Loucy (cell line): ENCODE results near the gene HSBP1L1.

Experiments
- H2AFZ ChIP-seq: fragments of 200-600 bp; sonication (generic); 2 replicates; pipeline ENCODE4 v1.6.0; 2016; ENCODE audit warnings: antibody characterized with exemption, mild to moderate bottlenecking, low read length, moderate library complexity
- H3F3A ChIP-seq: fragments of 200-600 bp; 2 replicates; pipeline ENCODE4 v1.6.0; 2016; ENCODE audit warnings: antibody characterized with exemption, low read depth, mild to moderate bottlenecking
- H3K27me3 ChIP-seq: fragments of 200-600 bp; sonication (generic); 2 replicates; pipeline ENCODE4 v1.6.1; 2014; ENCODE audit warnings: low read length, mild to moderate bottlenecking; ENCODE audit not compliant: insufficient read depth, poor library complexity, severe bottlenecking
- H3K36me3 ChIP-seq: fragments of 200-600 bp; sonication (generic); 2 replicates; pipeline ENCODE4 v1.6.1; 2016; ENCODE audit warnings: low read length; ENCODE audit not compliant: insufficient read depth
- H3K4me1 ChIP-seq: fragments of 200-600 bp; sonication (generic); 2 replicates; pipeline ENCODE4 v1.5.1; 2014; ENCODE audit warnings: low read length, mild to moderate bottlenecking; ENCODE audit not compliant: insufficient read depth, poor library complexity, severe bottlenecking
- H3K4me2 ChIP-seq: fragments of 200-600 bp; sonication (generic); 2 replicates; pipeline ENCODE4 v1.6.0; 2014; ENCODE audit warnings: antibody characterized with exemption, low read length, low read depth, mild to moderate bottlenecking; ENCODE audit not compliant: poor library complexity, severe bottlenecking
- H3K4me3 ChIP-seq: fragments of 200-600 bp; sonication (generic); 2 replicates; pipeline ENCODE4 v1.5.1; 2014; ENCODE audit warnings: low read length, mild to moderate bottlenecking, mixed read lengths; ENCODE audit not compliant: poor library complexity, severe bottlenecking
- H3K79me2 ChIP-seq: fragments of 200-600 bp; sonication (generic); 2 replicates; pipeline ENCODE4 v1.6.1; 2014; ENCODE audit warnings: low read length; ENCODE audit not compliant: insufficient read depth
- H3K9ac ChIP-seq: fragments of 200-600 bp; sonication (generic); 2 replicates; pipeline ENCODE4 v1.6.0; 2014; ENCODE audit warnings: mild to moderate bottlenecking, low read depth, low read length, moderate library complexity; ENCODE audit not compliant: poor library complexity, severe bottlenecking
- H3K9me2 ChIP-seq: fragments of 200-600 bp; sonication (generic); replicated peaks from 2 replicates; pipeline ENCODE4 v1.6.1; 2016; ENCODE audit warnings: low read depth, low read length, mixed read lengths
- H3K9me3 ChIP-seq: fragments of 200-600 bp; sonication (generic); 2 replicates; pipeline ENCODE4 v1.6.1; 2014; ENCODE audit warnings: mild to moderate bottlenecking, antibody characterized with exemption, low read length, low read depth; ENCODE audit not compliant: insufficient read depth
- H4K20me1 ChIP-seq: fragments of 200-600 bp; sonication (generic); 2 replicates; pipeline ENCODE4 v1.6.0; 2014; ENCODE audit warnings: antibody characterized with exemption, low read length, mild to moderate bottlenecking; ENCODE audit not compliant: insufficient read depth, poor library complexity, severe bottlenecking
- EZH2phosphoT487 ChIP-seq: fragments of 200-600 bp; IDR thresholded peaks from 2 replicates; pipeline ENCODE4 v1.6.1; 2018; ENCODE audit warnings: antibody characterized with exemption, mild to moderate bottlenecking, moderate library complexity, borderline replicate concordance
- TF ChIP-seq, protein P1 (sequence below): fragments of 200-600 bp; sonication (generic); conservative IDR thresholded peaks from 2 replicates; pipeline ENCODE4 v1.5.1; 2014; ENCODE audit warnings: mild to moderate bottlenecking, antibody characterized with exemption, low read length

The HSBP1L1 gene

GRCh38 chr18:79975985-79976680, 11.7 kb downstream of the HSBP1L1 start:
- Histone ChIP-seq H3K9ac (no peak overlapping the region), H4K20me1 (peaks cover 61% of the 10 kb centered on the region)

DNA sequence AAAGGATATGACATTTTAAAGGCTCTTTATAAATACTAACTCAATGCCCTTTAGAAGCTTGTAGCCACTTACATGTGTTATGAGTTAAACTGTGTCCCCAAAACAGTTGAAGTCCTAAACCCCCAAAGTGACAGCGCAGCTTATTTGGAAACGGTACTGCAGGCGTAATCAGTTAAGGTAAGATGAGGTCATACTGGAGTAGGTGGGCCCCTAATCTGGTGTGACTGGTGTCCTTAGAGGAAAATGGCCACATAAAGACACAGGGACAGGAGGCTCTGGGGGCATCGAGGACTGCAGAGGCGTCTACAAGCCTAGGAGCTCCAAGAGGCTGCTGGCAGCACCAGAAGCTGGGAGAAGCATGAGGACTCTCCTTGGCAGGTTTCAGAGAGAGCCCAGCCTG, 15.4 kb downstream of the HSBP1L1 start:
- Histone ChIP-seq H4K20me1 (peaks cover 89% of the 10 kb centered on the region), H3K9ac (peak overlapping the region; percentile 23), H2AFZ (no peak overlapping the region), H3K27me3 (no peaks in the 10 kb centered on the region), H3K9me3 (no peaks in the 10 kb centered on the region), H3K4me1 (peaks cover 49% of the 10 kb centered on the region), H3K9me2 (no peaks in the 10 kb centered on the region), H3K79me2 (peaks cover 99% of the 10 kb centered on the region), H3K4me2 (peak overlapping the region; percentile 49), H3K4me3 (no peak overlapping the region), H3K36me3 (peaks cover 19% of the 10 kb centered on the region; the same call in 1 of the 2 replicates), H3F3A (no peaks in the 10 kb centered on the region)
- TF ChIP-seq, protein P1, sequence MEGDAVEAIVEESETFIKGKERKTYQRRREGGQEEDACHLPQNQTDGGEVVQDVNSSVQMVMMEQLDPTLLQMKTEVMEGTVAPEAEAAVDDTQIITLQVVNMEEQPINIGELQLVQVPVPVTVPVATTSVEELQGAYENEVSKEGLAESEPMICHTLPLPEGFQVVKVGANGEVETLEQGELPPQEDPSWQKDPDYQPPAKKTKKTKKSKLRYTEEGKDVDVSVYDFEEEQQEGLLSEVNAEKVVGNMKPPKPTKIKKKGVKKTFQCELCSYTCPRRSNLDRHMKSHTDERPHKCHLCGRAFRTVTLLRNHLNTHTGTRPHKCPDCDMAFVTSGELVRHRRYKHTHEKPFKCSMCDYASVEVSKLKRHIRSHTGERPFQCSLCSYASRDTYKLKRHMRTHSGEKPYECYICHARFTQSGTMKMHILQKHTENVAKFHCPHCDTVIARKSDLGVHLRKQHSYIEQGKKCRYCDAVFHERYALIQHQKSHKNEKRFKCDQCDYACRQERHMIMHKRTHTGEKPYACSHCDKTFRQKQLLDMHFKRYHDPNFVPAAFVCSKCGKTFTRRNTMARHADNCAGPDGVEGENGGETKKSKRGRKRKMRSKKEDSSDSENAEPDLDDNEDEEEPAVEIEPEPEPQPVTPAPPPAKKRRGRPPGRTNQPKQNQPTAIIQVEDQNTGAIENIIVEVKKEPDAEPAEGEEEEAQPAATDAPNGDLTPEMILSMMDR, result no peak
- TF ChIP-seq EZH2phosphoT487, result no peak

More at GRCh38 chr18:79975985-79976680, 11.7 kb downstream of the HSBP1L1 start:
- H3F3A ChIP-seq, result no peaks in the 10 kb centered on the region
- peaks cover 86% of the 10 kb centered on the region for H3K79me2 ChIP-seq
- H3K9me3 ChIP-seq, result no peaks in the 10 kb centered on the region
- H3K27me3 ChIP-seq, result no peaks in the 10 kb centered on the region
- H3K4me2 ChIP-seq, result no peak overlapping the region
- H2AFZ ChIP-seq, result no peak overlapping the region
- peaks cover 54% of the 10 kb centered on the region for H3K36me3 ChIP-seq
- H3K4me3 ChIP-seq, result no peak overlapping the region
- TF ChIP-seq EZH2phosphoT487, result no peak
- TF ChIP-seq, protein P1, result no peak
- H3K9me2 ChIP-seq, result no peaks in the 10 kb centered on the region
- H3K4me1 ChIP-seq, result peaks cover 18% of the 10 kb centered on the region

DNA sequence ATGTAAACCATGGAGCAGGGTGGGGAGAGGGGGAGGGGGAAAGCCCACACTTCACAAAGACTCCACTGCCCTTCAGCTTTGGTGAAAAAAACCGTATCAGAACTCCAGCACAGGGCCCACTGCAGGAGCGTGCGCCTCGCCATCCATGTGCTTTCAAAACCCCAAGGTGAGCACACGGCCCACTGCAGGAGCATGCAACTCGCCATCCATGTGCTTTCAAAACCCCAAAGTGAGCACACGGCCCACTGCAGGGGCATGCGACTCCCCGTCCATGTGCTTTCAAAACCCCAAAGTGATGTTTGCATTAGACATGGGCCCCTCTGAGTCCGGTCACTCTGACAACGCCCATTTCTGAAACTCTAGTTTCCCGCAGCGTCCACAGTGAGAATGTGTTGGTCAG, 16.1 kb downstream of the HSBP1L1 start:
- Histone ChIP-seq H4K20me1 (peaks cover 89% of the 10 kb centered on the region), H3K9ac (peak overlapping the region; percentile 23), H3K4me1 (peaks cover 56% of the 10 kb centered on the region), H2AFZ (no peak overlapping the region), H3K9me2 (no peaks in the 10 kb centered on the region), H3K79me2 (peaks cover 99% of the 10 kb centered on the region), H3K4me3 (peak overlapping the region; percentile 19), H3K9me3 (no peaks in the 10 kb centered on the region), H3K4me2 (peak overlapping the region; percentile 49), H3K27me3 (no peaks in the 10 kb centered on the region), H3K36me3 (peaks cover 12% of the 10 kb centered on the region; the same call in 1 of the 2 replicates), H3F3A (no peaks in the 10 kb centered on the region)
- TF ChIP-seq, protein P1, result no peak
- no peak for TF ChIP-seq EZH2phosphoT487
